Hematopoietic multipotent progenitor cell (in vitro differentiated cells): ENCODE results near the gene RAX. TPM values are rescaled to one million over a fixed set of nuclear protein-coding genes. Genes with fewer than 3 reads are reported as not detected.

Experiments
- total RNA-seq: library from RNA; depleted of rRNA; stranded (reverse); fragments of >200 nt; gene quantifications from one replicate; pipeline ENCODE4 v1.2.3, GENCODE V29; 2012

Gene RAX
- total RNA-seq, 1 donor, result not detected

Other genes with a start within 250 kb of the RAX start
- 11.3 TPM for gene SEC11C, start 133.6 kb downstream of the RAX start, total RNA-seq
- gene GRP, start 53.3 kb downstream of the RAX start, total RNA-seq, result not detected
- gene CPLX4, start 45.2 kb upstream of the RAX start, total RNA-seq, result not detected
- 53.3 TPM for gene LMAN1, start 85.8 kb upstream of the RAX start, total RNA-seq